GM23338 (cell line): Measurements from ENCODE around the gene ARL5C. TPM values are rescaled to one million over a fixed set of nuclear protein-coding genes. Genes with fewer than 3 reads are reported as not detected.

Experiments used
- ATAC-seq: fragments of 200-7000 bp; cut with Tn5 transposase; 3 replicates; pipeline ENCODE4 v1.9.1; 2020
- DNase-seq: peaks from one replicate; pipeline ENCODE4 v3.0.0-alpha.2; 2015; ENCODE audit warnings: low spot score
- H2AFZ ChIP-seq: fragments of 200-600 bp; sonication (generic); 2 replicates; pipeline ENCODE4 v1.8.0; 2016; ENCODE audit warnings: antibody characterized with exemption, mild to moderate bottlenecking, moderate library complexity
- H3F3A ChIP-seq: fragments of 200-600 bp; sonication (generic); replicated peaks from 2 replicates; pipeline ENCODE4 v1.8.0; 2017; ENCODE audit warnings: antibody characterized with exemption, mixed run types, low read depth
- H3K27ac ChIP-seq: fragments of 200-600 bp; sonication (generic); 2 replicates; pipeline ENCODE4 v1.6.1; 2016; ENCODE audit warnings: low read depth
- H3K27me3 ChIP-seq: fragments of 200-600 bp; sonication (generic); 2 replicates; pipeline ENCODE4 v1.8.0; 2016; ENCODE audit warnings: mild to moderate bottlenecking, mixed run types, moderate library complexity; ENCODE audit not compliant: insufficient read depth
- H3K36me3 ChIP-seq: fragments of 200-600 bp; sonication (generic); 2 replicates; pipeline ENCODE4 v1.8.0; 2016; ENCODE audit warnings: mild to moderate bottlenecking; ENCODE audit not compliant: insufficient read depth
- H3K4me1 ChIP-seq: fragments of 200-600 bp; sonication (generic); 2 replicates; pipeline ENCODE4 v1.8.0; 2016; ENCODE audit warnings: mild to moderate bottlenecking, moderate library complexity; ENCODE audit not compliant: insufficient read depth
- H3K4me2 ChIP-seq: fragments of 200-600 bp; sonication (generic); 2 replicates; pipeline ENCODE4 v1.7.1; 2017; ENCODE audit warnings: mixed run types
- H3K4me3 ChIP-seq: fragments of 200-600 bp; sonication (generic); 2 replicates; pipeline ENCODE4 v1.6.1; 2016; ENCODE audit warnings: mixed run types
- H3K79me2 ChIP-seq: fragments of 200-600 bp; sonication (generic); replicated peaks from 2 replicates; pipeline ENCODE4 v1.8.0; 2017; ENCODE audit warnings: mild to moderate bottlenecking; ENCODE audit not compliant: insufficient read depth
- H3K9me2 ChIP-seq: fragments of 200-600 bp; sonication (generic); 2 replicates; pipeline ENCODE4 v1.8.0; 2017; ENCODE audit not compliant: insufficient read depth
- H4K20me1 ChIP-seq: fragments of 200-600 bp; sonication (generic); replicated peaks from 2 replicates; pipeline ENCODE4 v1.8.0; 2017; ENCODE audit warnings: mild to moderate bottlenecking; ENCODE audit not compliant: insufficient read depth
- H3K27ac Mint-ChIP-seq: 2 replicates; pipeline ENCODE4 v1.8.0; 2020; ENCODE audit warnings: inconsistent platforms, mild to moderate bottlenecking, moderate library complexity, mixed read lengths
- H3K27me3 Mint-ChIP-seq: 3 replicates; pipeline ENCODE4 v1.8.0; 2022; ENCODE audit warnings: low read depth, mild to moderate bottlenecking, moderate library complexity, mixed read lengths, inconsistent platforms; ENCODE audit not compliant: insufficient read depth, poor library complexity
- H3K36me3 Mint-ChIP-seq: 3 replicates; pipeline ENCODE4 v1.8.0; 2021; ENCODE audit warnings: low read depth, mild to moderate bottlenecking, inconsistent platforms, moderate library complexity, mixed read lengths
- H3K4me1 Mint-ChIP-seq: 3 replicates; pipeline ENCODE4 v1.8.0; 2020; ENCODE audit warnings: mild to moderate bottlenecking, inconsistent platforms, mixed read lengths
- H3K4me3 Mint-ChIP-seq: 3 replicates; pipeline ENCODE4 v1.8.0; 2021; ENCODE audit warnings: moderate library complexity, mild to moderate bottlenecking, inconsistent platforms, mixed read lengths
- H3K9me3 Mint-ChIP-seq: 3 replicates; pipeline ENCODE4 v1.8.0; 2020; ENCODE audit warnings: moderate library complexity, mild to moderate bottlenecking, inconsistent platforms, mixed read lengths
- CREB1 ChIP-seq: fragments of 250-450 bp; sonication (Bioruptor Pico); IDR thresholded peaks from 2 replicates; pipeline ENCODE4 v1.5.0; 2020; ENCODE audit warnings: low read depth, mild to moderate bottlenecking, moderate library complexity
- CTCF ChIP-seq, 2 experiments: fragments of 200-600 bp in 1 of 2; sonication (generic) in 1 of 2; conservative IDR thresholded peaks; 2 replicates each; pipeline versions ENCODE4 v1.5.1 to v1.6.1; 2016 to 2017; ENCODE audit warnings: antibody characterized with exemption in 2 of 2, low read depth in 2 of 2, mild to moderate bottlenecking in 2 of 2, moderate library complexity in 1 of 2
- ETS1 ChIP-seq: IDR thresholded peaks from 2 replicates; pipeline ENCODE4 v1.6.1; 2016; ENCODE audit warnings: antibody characterized with exemption
- EZH2 ChIP-seq: fragments of 200-600 bp; sonication (generic); IDR thresholded peaks from one replicate; pipeline ENCODE4 v1.8.0; 2017; ENCODE audit warnings: antibody characterized with exemption, mild to moderate bottlenecking, low read depth; ENCODE audit not compliant: unreplicated experiment
- EZH2phosphoT487 ChIP-seq: fragments of 200-600 bp; sonication (generic); IDR thresholded peaks from one replicate; pipeline ENCODE4 v1.8.1; 2018; ENCODE audit warnings: antibody characterized with exemption; ENCODE audit not compliant: unreplicated experiment
- JUNB ChIP-seq: IDR thresholded peaks from one replicate; pipeline ENCODE4 v1.6.1; 2016; ENCODE audit warnings: antibody characterized with exemption; ENCODE audit not compliant: unreplicated experiment
- NANOG ChIP-seq: IDR thresholded peaks from 2 replicates; pipeline ENCODE4 v1.6.1; 2016; ENCODE audit warnings: antibody characterized with exemption, borderline replicate concordance
- POLR2AphosphoS5 ChIP-seq: IDR thresholded peaks from 2 replicates; pipeline ENCODE4 v1.6.1; 2016; ENCODE audit warnings: antibody characterized with exemption, low read depth
- REST ChIP-seq: IDR thresholded peaks from one replicate; pipeline ENCODE4 v1.6.1; 2018; ENCODE audit warnings: antibody characterized with exemption; ENCODE audit not compliant: unreplicated experiment
- STAT1 ChIP-seq: IDR thresholded peaks from one replicate; pipeline ENCODE4 v1.6.1; 2016; ENCODE audit warnings: antibody characterized with exemption; ENCODE audit not compliant: unreplicated experiment
- ZNF114 ChIP-seq: fragments of 250-450 bp; sonication (Bioruptor Pico); IDR thresholded peaks from 2 replicates; pipeline ENCODE4 v1.5.0; 2020; ENCODE audit warnings: mild to moderate bottlenecking, moderate library complexity
- ZNF331 ChIP-seq: fragments of 250-450 bp; sonication (Bioruptor Pico); IDR thresholded peaks from 2 replicates; pipeline ENCODE4 v1.5.0; 2020; ENCODE audit warnings: low read depth, mild to moderate bottlenecking, moderate library complexity
- ZNF462 ChIP-seq: fragments of 250-450 bp; sonication (Bioruptor Pico); IDR thresholded peaks from 2 replicates; pipeline ENCODE4 v1.5.0; 2020; ENCODE audit warnings: mild to moderate bottlenecking, moderate library complexity
- polyA plus RNA-seq: library from polyadenylated mRNA; unstranded; fragments of >200 nt; fragmentation: Nextera tagmentation; extraction: Ambion mirVana; gene quantifications from 2 replicates; pipeline ENCODE4 v1.2.1, GENCODE V29; 2016
- total RNA-seq: library from RNA; depleted of rRNA; stranded (reverse); fragments of >200 nt; shearing (Covaris generic); gene quantifications from 2 replicates; pipeline ENCODE4 v1.2.3, GENCODE V29; 2014

The ARL5C gene
- total and polyA plus RNA-seq, 2 experiments from 2014 or later, result not detected

GRCh38 chr17:39114723-39115122, 51.2 kb downstream of the ARL5C start:
- no peak overlapping the region for H3K4me2 ChIP-seq
- H3F3A ChIP-seq, result no peaks in the 10 kb centered on the region
- Mint-ChIP-seq H3K9me3 (no peaks in the 10 kb centered on the region), H3K36me3 (no peaks in the 10 kb centered on the region), H3K4me1 (no peaks in the 10 kb centered on the region; the same call in 2 of the 3 replicates), H3K27ac (peak overlapping the region; percentile 44; the same call in 1 of the 2 replicates), H3K4me3 (no peak overlapping the region), H3K27me3 (peaks cover 6% of the 10 kb centered on the region)
- H3K79me2 ChIP-seq, result no peaks in the 10 kb centered on the region
- H3K4me1 ChIP-seq, result no peaks in the 10 kb centered on the region
- H3K27ac ChIP-seq, result no peak overlapping the region
- H3K36me3 ChIP-seq, result no peaks in the 10 kb centered on the region
- H3K9me2 ChIP-seq, result no peaks in the 10 kb centered on the region
- DNase-seq, result no peak
- ATAC-seq, result no peak; the same call in 2 of the 3 replicates
- H4K20me1 ChIP-seq, result no peaks in the 10 kb centered on the region
- H2AFZ ChIP-seq, result peak overlapping the region; percentile 87; the same call in 1 of the 2 replicates
- H3K4me3 ChIP-seq, result no peak overlapping the region
- no peaks in the 10 kb centered on the region for H3K27me3 ChIP-seq
- TF ChIP-seq NANOG (no peak), ZNF331 (no peak), STAT1 (no peak), CTCF (conservative IDR thresholded peaks at IDR 0.05; ENCODE audit: low read depth in 2 of 2) (no peak), ZNF462 (CRISPR knock-in tag) (no peak), CREB1 (CRISPR knock-in tag) (no peak), POLR2AphosphoS5 (no peak), ZNF114 (CRISPR knock-in tag) (no peak), REST (no peak), JUNB (no peak), EZH2 (no peak), EZH2phosphoT487 (no peak), ETS1 (no peak)
